GM18507 (cell line): ENCODE results near the gene OTC.

Source experiments
- DNase-seq: peaks from one replicate; pipeline ENCODE4 v3.0.0; 2011; ENCODE audit warnings: low read depth; ENCODE audit not compliant: insufficient read length; ENCODE audit errors: extremely low spot score
- FAIRE-seq: peaks from 2 replicates; lab custom pipeline; 2011; peaks lifted over from hg19 to GRCh38; lab: Jason Lieb, UNC

Gene OTC

DNA sequence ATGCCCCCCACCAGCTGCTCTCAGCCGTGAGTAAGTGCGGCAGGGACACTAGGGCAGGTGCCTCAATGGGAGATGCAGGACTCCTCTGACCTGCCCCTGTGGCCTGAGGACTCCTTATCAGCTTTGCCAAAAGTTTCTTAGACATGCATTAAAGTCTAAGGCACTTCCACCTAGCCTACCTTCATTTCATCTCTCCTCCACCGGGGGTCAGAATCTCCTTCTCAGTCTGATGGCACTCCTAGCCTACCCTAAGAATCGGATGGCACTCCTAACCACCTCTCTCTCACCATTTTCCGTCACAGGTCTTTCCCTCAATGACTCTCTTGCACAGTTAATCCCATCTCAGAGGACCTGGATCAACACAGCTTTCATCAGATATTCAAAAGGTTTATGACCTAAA, 85.9 kb downstream of the OTC start:
- DNase-seq (no peak), FAIRE-seq (no peak)

DNA sequence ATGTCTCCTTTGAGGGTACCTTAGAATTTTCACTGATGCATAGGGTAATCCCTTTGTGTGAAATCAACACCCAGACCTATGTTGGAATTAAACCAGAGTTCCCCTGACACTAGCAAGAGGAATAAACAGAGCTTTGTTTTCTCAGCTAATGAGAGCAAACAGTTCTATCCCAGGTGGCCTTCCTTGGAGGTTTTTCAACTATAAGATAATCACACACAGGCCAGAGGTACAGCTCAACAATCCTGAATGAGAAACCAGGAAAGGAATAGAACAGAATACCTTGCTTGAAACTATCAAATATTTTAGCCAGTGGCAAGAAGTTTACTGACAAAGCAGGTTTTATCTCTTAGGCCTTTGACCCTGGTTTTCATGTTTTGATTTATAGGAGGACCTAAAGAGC, 100.2 kb downstream of the OTC start:
- no peak for DNase-seq
- no peak for FAIRE-seq

DNA sequence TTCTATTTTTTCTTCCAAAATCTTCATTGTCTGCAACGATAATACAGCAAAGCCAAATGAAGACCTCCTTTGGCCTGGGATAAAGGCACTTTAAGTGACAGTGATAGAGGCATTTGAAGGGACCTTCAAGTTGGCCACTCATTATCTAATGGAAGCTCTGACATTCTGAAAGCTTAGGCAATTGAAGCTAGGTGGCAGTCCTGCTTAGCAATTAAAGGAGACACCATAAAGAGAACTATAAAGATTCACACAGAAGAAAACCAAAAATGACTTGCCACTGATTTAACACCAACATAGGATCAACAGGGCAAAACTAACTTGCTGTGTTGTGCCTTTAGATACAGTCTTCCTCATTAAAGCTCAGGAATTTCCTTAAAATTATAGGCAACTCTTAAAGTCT, 105.7 kb downstream of the OTC start:
- FAIRE-seq (no peak), DNase-seq (no peak)

DNA sequence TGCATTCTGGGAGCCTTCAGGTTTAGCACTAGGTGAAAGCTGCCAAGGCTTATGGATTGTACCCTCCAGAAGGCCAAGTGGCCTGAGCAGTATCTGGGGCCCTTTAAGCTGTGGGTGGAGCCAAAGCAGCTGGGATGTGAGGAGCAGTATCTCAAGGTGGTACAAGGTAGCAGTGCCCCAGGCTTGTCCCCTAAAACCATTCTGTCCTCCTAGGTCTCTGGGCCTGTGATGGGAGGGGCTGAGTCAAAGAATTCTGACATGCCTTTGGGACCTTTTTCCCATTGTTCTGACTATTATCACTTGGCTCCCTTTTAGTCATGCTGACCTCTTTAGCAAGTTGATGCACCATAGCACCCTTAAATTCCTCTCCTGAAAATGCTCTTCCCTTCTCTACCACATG, 109.9 kb downstream of the OTC start:
- DNase-seq (no peak), FAIRE-seq (no peak)

DNA sequence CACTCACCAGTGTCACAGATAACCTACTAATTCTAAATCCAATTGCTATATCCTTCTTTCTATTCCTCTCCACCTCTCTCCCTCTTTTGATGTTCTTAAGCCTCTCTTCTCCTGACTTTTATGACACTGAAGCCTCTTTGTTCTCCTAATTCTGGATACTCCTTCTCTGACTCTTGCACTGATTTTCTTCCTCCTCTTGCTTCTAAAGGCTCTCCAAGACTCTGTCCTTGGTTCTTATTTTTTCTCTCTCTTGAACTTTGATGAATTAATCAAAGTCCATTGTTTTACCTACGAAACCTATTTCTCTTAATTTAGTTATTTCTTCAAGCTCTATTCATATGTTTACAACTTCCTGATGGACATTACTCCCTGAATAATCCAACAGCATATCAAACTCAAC, 113.3 kb downstream of the OTC start:
- DNase-seq (no peak), FAIRE-seq (no peak)

DNA sequence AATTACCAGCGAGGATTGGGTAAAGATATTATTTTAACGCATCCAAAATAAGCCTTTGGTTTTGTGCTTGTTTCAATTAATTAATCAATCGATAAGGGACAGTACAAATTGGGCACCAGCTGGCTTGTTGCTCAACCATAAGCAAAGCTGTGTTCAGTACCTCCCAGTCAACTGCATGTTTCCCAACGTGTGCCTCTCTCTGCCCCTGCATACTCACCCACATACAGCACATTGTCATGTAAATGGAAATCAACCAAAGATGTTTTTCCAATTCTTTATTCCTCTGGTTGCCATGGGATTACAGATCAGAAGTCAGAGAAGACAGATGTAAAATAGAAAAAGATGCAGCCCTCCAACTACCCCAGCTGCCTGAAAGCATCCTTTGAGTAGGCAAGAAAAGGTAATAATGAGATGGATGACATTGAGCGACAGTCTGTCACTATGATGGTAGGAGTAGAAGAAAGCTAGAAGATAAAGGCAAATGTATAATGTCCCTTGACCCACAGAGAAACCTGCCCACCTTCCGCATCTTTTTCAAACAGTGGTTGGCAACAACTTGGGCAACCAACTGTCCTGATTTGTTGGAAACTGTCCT, 116.3 kb downstream of the OTC start:
- no peak for FAIRE-seq
- no peak for DNase-seq
